Left lung (tissue), 10 donors: ENCODE data around the gene HAX1. TPM values are rescaled to one million over a fixed set of nuclear protein-coding genes. Genes with fewer than 3 reads are reported as not detected.

Source experiments
- ATAC-seq: fragments of 200-7000 bp; cut with Tn5 transposase; one replicate; pipeline ENCODE4 v1.9.1; 2020; ENCODE audit warnings: moderate library complexity
- DNase-seq, 4 donors: peaks; one replicate each; pipeline ENCODE4 v3.0.0-alpha.2; 2013 to 2020
- H3K27ac ChIP-seq, 2 donors: fragments of 200-600 bp; sonication (generic) in 1 of 2; one replicate each; pipeline versions ENCODE4 v1.5.0 to v1.8.0; 2020 to 2021
- H3K27me3 ChIP-seq, 2 donors: fragments of 200-600 bp; sonication (generic) in 1 of 2; one replicate each; pipeline versions ENCODE4 v1.5.0 to v1.8.0; 2020 to 2021
- H3K36me3 ChIP-seq, 2 donors: fragments of 200-600 bp; sonication (generic) in 1 of 2; one replicate each; pipeline versions ENCODE4 v1.5.0 to v1.8.0; 2020 to 2021
- H3K4me1 ChIP-seq, 2 donors: fragments of 200-600 bp; one replicate each; pipeline ENCODE4 v1.8.0; 2021
- H3K4me3 ChIP-seq, 2 donors: fragments of 200-600 bp; sonication (generic) in 1 of 2; one replicate each; pipeline versions ENCODE4 v1.5.0 to v1.8.0; 2020 to 2021; ENCODE audit warnings: mild to moderate bottlenecking in 1 of 2
- H3K9me3 ChIP-seq, 2 donors: fragments of 200-600 bp; sonication (generic) in 1 of 2; one replicate each; pipeline versions ENCODE4 v1.5.0 to v1.8.0; 2020 to 2021
- intact Hi-C, 2 donors: fragments of 100-400 bp; cut with DNase I; formaldehyde crosslinking; loops; one replicate each; pipeline versions ENCODE4 v1.11.2 to v1.14.2; 2022
- polyA plus RNA-seq, 6 donors: library from polyadenylated mRNA; unstranded; fragments of 120-200 nt; gene quantifications; one replicate each; pipeline ENCODE4 v1.2.1, GENCODE V29; 2013; ENCODE audit not compliant: insufficient read length in 6 of 6
- total RNA-seq, 2 donors: library from RNA; stranded (reverse); fragmentation: NEBNext Ultra II Directional; extraction: Animal tissue kit (Norgen Biotek cat#: 25700); gene quantifications; one replicate each; pipeline ENCODE4 v1.2.1, GENCODE V29; 2021
- TF ChIP-seq, protein P1 (sequence below), 2 donors: fragments of 200-600 bp; sonication (generic) in 1 of 2; IDR thresholded peaks; one replicate each; pipeline versions ENCODE4 v1.5.0 to v1.8.0; 2021; ENCODE audit warnings: antibody characterized with exemption in 2 of 2
- donor health status: DM: no; HTN: yes; CAD: no.
- donor health status: DM: no; HTN: no; CAD: no.

Gene HAX1
- total and polyA plus RNA-seq, 8 donors: 68.6 to 82.6 (median 79.1) TPM

DNA sequence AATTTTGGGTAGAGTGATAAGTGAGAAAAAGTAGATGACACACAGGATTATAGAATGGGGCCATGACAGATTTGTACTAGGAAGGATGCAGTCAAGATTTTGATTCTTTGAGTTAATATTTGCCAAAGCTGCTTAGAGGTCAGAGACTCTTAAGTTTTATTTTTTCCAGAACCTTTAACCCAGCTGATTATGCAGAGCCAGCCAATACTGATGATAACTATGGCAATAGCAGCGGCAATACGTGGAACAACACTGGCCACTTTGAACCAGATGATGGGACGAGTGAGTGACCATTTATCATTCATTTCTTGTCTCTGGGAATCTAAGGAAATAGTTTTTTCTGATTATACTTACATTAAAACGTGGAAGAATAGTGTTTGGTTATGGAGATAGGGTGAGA, 35.6 kb upstream of the HAX1 start:
- ATAC-seq: no peak
- H3K9me3 ChIP-seq: no peaks in the 10 kb centered on the region
- no peak overlapping the region for H3K4me3 ChIP-seq
- peaks cover 11 to 100% of the 10 kb centered on the region in 2 donors for H3K36me3 ChIP-seq
- no peaks in the 10 kb centered on the region for H3K4me1 ChIP-seq
- H3K27me3 ChIP-seq: no peaks in the 10 kb centered on the region
- DNase-seq: no peak
- intact Hi-C loops: no loop called here
- H3K27ac ChIP-seq: no peak overlapping the region
- TF ChIP-seq, protein P1, sequence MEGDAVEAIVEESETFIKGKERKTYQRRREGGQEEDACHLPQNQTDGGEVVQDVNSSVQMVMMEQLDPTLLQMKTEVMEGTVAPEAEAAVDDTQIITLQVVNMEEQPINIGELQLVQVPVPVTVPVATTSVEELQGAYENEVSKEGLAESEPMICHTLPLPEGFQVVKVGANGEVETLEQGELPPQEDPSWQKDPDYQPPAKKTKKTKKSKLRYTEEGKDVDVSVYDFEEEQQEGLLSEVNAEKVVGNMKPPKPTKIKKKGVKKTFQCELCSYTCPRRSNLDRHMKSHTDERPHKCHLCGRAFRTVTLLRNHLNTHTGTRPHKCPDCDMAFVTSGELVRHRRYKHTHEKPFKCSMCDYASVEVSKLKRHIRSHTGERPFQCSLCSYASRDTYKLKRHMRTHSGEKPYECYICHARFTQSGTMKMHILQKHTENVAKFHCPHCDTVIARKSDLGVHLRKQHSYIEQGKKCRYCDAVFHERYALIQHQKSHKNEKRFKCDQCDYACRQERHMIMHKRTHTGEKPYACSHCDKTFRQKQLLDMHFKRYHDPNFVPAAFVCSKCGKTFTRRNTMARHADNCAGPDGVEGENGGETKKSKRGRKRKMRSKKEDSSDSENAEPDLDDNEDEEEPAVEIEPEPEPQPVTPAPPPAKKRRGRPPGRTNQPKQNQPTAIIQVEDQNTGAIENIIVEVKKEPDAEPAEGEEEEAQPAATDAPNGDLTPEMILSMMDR (IDR thresholded peaks at IDR 0.05): no peak

DNA sequence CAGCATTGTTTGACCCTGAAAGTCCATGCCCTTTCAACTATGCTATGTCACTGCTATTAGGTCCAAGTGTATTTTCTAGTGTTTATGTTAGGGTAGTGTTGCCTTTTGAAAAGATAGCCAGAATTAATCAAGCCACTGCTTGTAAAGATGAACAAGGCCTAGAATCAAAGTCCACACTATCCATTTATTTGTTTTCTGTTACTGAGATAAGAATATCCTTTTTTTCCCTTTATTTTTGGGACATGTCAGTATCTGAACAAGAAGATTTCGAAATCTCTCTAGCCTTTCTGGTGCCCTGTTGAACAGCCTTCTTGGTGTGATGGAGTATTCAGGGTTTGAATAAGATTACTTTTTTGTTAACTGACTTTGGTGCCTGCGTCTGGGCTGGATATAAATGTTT, 35.0 kb upstream of the HAX1 start:
- intact Hi-C loops: no loop called here
- no peak overlapping the region for H3K27ac ChIP-seq
- no peaks in the 10 kb centered on the region for H3K27me3 ChIP-seq
- TF ChIP-seq, protein P1 (IDR thresholded peaks at IDR 0.05): no peak
- ATAC-seq (no peak), DNase-seq (no peak)
- H3K4me1 ChIP-seq: no peaks in the 10 kb centered on the region
- H3K9me3 ChIP-seq: no peaks in the 10 kb centered on the region
- no peak overlapping the region for H3K4me3 ChIP-seq
- H3K36me3 ChIP-seq: peaks cover 11 to 100% of the 10 kb centered on the region in 2 donors

DNA sequence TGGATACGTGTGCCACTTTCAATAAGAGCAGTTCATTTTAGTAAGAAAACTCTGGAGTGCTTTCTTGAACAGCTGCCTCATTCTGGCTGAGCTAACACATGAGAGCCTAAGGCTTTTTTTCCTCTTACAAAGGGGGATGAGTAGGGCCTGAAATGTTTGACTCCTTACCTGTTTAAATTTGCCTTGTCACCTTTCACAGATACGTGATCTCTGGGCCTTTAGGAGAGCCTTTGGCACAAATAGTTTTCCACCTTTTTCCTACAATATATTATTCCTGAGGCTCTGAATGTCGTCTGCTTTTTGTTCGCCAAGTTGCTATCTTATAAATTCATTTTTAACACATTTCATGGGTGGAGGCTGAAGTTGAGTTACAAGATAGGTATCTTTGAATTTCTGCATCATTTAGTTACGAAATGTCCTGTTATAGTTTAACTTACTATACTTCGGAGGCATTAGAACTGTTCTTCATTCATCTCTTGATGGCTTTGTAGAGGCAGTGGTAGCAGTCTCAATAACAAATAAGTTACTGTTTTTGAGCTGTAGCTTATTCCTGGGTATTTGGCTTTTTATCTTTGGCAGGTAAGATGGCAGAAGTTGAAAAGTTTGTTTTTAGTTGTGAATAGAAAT, 34.4 kb upstream of the HAX1 start:
- intact Hi-C loops: no loop called here
- H3K9me3 ChIP-seq: no peaks in the 10 kb centered on the region
- no peak for DNase-seq

DNA sequence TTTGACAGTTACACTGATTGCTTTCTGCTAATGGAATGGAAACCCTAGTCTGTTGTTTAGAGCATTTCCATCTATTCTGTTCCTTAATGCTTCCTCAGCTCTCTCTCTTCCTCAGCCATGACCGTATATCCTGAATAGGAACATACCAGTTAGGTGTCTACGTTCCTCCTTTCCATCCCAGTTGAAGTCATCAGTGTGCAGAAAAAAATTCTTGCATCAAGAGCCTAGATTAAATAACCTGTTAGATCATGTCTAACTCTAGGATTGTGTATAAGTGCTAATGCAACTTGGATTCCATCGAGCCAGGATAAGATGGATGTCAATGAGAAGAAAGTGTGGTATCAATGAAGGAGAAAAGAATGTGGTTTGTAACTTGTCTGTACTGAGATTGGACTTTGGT, 32.9 kb upstream of the HAX1 start:
- no peaks in the 10 kb centered on the region for H3K9me3 ChIP-seq
- intact Hi-C loops: no loop called here
- ATAC-seq: no peak

More for the DNA sequence above, 34.4 kb upstream of the HAX1 start:
- H3K27ac ChIP-seq: no peak overlapping the region
- no peak for ATAC-seq
- TF ChIP-seq, protein P1 (IDR thresholded peaks at IDR 0.05): no peak
- peaks cover 11 to 100% of the 10 kb centered on the region in 2 donors for H3K36me3 ChIP-seq
- H3K27me3 ChIP-seq: no peaks in the 10 kb centered on the region
- H3K4me3 ChIP-seq: no peak overlapping the region
- H3K4me1 ChIP-seq: no peaks in the 10 kb centered on the region

DNA sequence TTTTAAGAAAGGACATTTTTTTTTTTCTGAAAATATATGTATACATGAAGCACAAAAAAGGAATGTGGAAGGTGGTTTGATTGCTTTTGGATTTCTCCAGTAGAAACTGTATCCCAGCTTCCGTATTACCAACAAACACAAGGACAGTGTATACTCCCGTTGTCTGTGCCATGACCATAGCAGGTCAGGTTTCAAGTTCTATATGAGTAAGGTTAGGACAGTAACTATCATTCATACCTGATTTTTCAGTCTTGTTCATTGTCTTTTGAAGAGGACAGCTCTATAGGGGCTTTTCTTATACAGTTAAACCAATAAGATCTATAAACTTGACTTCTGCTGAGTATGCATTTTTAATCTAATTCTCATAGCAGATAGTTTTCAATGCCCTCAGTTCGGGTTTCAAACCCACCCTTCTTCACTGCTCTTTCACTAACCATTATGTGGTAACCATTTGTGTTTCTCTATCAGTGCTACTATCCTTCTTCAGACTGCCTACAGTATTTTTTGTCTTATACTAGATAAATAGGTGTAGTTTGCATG, 32.1 kb upstream of the HAX1 start:
- intact Hi-C loops: no loop called here
- Histone ChIP-seq H3K36me3 (peaks cover 9 to 100% of the 10 kb centered on the region in 2 donors), H3K27ac (no peak overlapping the region), H3K9me3 (no peaks in the 10 kb centered on the region), H3K4me3 (no peak overlapping the region), H3K27me3 (no peaks in the 10 kb centered on the region), H3K4me1 (no peaks in the 10 kb centered on the region)
- no peak for DNase-seq
- no peak for ATAC-seq
- TF ChIP-seq, protein P1 (IDR thresholded peaks at IDR 0.05): no peak

More for the DNA sequence above, 32.9 kb upstream of the HAX1 start:
- TF ChIP-seq, protein P1 (IDR thresholded peaks at IDR 0.05): no peak
- Histone ChIP-seq H3K27ac (no peak overlapping the region), H3K4me1 (no peaks in the 10 kb centered on the region), H3K27me3 (no peaks in the 10 kb centered on the region), H3K36me3 (peaks cover 11 to 100% of the 10 kb centered on the region in 2 donors), H3K4me3 (no peak overlapping the region)
- DNase-seq: no peak
